Measurements from ENCODE around the gene CCL14.
A peak's percentile ranks its signal among the peaks of the same experiment; 100 is the strongest.
"Not testable (repeated sequence)": the region's sequence is repeated elsewhere in the genome, so short reads cannot be mapped to it uniquely, and the experiment has no call there.

CCL14 gene

GRCh38 chr17:35986643-35987042 is at the start of gene CCL14:
Gene CCL14, minus strand, starts transcription at chr17:35986729. Its CDS starts 80 bp downstream, at chr17:35986649.
- no peak for DNase-seq

DNA sequence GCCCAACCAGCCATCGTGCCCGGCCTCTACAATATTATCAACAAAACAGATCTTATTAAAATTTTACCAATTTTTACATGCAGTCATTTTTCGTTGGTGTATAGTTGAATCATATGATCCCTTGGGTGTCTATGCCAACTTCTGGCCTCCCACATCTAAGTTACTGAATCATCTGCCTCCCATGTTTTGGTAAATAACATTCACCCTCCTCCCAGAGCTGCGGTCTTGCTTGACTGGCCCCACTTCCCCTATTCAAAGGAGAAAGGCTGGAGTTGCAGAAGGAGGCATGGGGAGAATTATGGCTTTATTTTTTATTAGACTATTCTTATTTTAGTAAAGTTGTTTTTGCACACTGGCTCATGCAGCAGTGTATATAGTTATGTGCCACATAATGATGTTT is 49.7 kb upstream of the CCL14 start:
- DNase-seq, result no peak

GRCh38 chr17:36034127-36034526 is 47.6 kb upstream of the CCL14 start:
- DNase-seq, result peak; percentile 85

GRCh38 chr17:36030956-36031355 is 44.4 kb upstream of the CCL14 start:
- DNase-seq, result no peak

DNA sequence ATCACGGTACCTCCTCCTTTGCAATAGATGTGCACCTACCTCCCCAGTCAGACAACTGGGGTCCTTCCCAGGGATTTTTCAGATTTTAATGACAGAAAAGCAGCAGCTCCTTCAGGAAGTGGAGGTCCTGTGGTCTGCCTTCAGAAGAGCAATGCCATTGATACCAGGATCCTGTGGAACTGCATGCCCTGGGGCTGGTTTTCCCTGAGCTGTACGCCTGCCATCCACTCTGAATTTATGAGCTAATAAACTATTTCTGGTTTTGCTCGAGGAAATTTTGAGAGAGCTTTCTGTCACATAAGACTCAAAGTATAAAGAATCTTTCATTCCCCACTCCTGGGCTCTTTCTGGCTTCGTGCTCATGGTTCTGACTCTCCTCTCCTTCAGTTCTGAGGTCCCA is 41.2 kb upstream of the CCL14 start:
- no peak for DNase-seq

- DNase-seq, result no peak
Observed at GRCh38 chr17:36024106-36024869, 37.8 kb upstream of the CCL14 start.

GRCh38 chr17:36019423-36019822 is 32.9 kb upstream of the CCL14 start:
- DNase-seq, result no peak

GRCh38 chr17:36017799-36018198 is 31.3 kb upstream of the CCL14 start, which contains the start of gene CCL23:
Gene CCL23, minus strand, starts transcription at chr17:36017972. Its CDS starts 75 bp downstream, at chr17:36017897.
- peak; percentile 8 for DNase-seq

DNA sequence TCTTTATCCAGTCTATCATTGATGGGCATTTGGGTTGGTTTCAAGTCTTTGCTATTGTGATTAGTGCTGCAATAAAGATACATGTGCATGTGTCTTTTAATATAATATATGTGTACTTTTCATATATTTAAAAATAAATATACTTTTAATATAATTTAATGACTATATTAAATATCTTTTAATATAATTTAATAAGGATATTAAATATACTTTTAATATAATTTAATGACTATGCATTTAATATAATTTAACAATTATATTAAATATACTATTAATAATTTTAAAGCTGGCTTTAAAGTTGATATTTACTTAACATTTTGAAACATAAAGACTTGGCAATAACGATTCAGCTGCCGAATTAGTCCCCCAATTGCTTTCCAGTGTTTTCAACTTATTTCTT is 30.0 kb upstream of the CCL14 start:
- DNase-seq, result no peak

DNA sequence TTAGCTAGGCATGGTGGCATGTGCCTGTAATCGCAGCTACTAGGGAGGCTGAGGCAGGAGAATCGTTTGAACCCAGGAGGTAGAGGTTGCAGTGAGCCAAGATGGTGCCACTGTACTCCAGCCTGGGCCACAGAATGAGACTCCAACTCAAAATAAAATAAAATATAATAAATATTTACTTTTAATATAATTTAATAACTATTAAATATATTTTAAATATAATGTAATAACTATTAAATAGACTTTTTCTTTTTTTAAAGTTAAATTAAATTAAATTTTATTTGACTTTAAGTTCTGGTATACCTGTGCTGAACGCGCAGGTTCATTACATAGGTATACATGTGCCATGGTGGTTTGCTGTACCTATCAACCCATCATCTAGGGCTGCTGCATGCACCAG is 29.4 kb upstream of the CCL14 start:
- not testable (repeated sequence) for DNase-seq

GRCh38 chr17:36014946-36015345 is 28.4 kb upstream of the CCL14 start:
- DNase-seq, result no peak

DNA sequence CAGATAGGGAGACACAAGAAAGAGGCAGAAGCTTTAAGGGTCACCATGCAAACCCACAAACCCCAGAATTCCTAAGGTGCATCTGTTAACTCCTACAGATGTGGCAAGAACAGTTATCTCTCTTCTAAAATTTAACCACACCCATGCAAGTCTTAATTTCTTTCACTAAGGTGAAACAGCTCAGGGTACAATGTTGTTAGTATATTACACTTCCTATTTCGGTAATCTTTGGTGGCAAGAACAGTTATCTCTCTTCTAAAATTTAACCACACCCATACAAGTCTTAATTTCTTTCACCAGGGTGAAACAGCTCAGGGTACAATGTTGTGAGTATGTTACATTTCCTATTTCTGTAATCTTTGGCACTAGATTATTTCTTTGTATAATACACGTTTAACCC is 24.7 kb upstream of the CCL14 start:
- DNase-seq, result peak; percentile 67

DNA sequence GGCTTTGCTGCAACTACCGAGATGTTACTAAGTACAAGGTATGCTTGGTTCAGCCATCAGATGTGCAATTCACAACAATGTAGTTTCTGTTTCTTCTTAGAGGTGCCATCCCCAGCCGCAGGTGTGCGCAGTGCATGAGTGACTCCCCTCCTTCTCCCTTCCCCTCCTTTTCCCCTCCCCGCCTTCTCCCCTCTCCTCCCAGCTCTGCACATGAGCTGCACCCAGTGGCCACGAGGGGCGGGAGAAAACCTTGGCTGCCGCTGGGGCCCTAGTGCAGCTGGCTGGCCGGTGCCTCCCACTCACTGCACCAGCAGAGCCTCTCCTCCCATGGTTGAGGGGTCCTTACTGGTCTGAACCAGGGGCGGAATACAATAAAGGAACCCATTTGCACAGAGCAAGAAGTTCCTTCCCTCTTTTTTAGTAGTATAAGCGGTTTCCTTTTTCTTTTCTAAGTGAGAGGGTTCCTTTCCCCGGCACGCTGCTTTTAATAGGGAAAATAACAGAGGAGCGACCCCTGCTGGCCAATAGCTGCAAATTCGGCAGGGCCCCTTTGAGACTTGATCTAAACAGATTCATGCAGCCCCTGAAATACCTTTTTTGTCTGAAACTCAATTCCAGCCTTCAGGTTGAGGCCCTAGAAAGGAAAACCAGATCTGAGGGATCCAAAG is 22.6 kb upstream of the CCL14 start:
- DNase-seq, result no peak

DNA sequence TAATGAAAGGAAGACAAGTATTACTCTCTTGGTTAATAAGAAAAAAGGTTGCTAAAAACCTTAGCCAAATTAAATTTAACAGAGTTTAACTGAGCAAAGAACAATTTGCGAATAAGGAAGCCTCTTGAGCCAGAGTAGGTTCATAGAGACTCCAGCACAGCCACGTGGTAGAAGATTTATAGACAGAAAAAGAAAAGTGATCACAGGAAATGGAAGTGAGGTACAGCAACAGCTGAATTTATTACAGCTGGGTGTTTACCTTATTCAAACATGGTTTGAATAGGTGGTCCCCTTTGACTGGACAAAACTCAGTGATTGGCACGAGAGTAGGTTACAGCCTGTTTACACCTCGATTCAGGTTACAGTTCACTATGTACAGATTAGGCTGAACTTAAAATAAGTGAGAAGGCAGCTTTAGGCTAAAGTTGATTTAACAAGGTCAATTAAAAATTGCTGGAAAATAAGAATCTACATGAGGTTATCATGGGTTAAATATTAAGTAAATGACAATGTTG is 18.1 kb upstream of the CCL14 start:
- peak; percentile 4 for DNase-seq

GRCh38 chr17:36002631-36003030 is 16.1 kb upstream of the CCL14 start:
- DNase-seq, result no peak

- no peak for DNase-seq
Observed at GRCh38 chr17:36001862-36002603, 15.5 kb upstream of the CCL14 start.

- no peak for DNase-seq
Observed at GRCh38 chr17:36001110-36001771, 14.7 kb upstream of the CCL14 start, which contains the start of gene CCL15. Gene CCL15, minus strand, starts transcription at chr17:36001553. Its CDS starts 61 bp downstream, at chr17:36001492.

DNA sequence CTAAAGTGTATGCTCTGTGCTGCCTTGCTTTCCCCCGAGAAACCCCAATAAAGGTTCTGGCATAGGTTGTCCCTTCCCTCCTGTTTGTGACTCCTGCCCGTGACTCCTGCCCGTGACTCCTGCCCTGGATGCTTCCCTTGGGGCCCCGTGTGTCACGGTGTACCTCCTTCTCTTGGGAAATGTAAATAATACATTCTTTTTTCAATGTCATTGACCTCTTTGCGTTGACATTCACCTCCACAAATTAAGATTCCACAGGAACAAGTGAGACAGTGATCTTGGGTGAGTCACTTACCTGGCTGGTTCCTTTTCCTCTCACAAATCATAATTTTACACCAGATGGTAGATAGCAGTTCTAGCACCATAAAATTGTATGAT is 14.2 kb upstream of the CCL14 start:
- no peak for DNase-seq

DNA sequence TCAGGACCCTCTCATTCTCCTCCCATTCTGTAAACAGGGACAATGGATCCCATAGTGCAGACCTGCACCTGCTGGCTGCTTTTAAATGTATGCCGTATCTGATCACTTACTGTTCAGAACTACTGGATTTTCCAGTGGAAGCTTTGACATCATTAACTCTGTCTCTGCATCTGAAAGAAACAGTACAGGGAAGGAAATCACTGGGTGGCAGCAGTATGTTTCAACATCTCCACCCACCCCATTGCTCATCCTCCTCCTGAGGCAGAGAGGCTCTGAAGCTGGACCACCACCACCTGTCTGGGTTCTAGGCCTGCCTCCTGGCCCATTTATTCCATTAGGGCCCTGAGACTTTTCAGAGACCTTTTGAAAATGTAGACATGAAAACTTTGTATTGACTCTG is 12.2 kb upstream of the CCL14 start:
- DNase-seq, result no peak

- no peak for DNase-seq
Observed at GRCh38 chr17:35998018-35998545, 11.6 kb upstream of the CCL14 start.

GRCh38 chr17:35995346-35995745 is 8.8 kb upstream of the CCL14 start:
- DNase-seq, result not testable (repeated sequence)

DNA sequence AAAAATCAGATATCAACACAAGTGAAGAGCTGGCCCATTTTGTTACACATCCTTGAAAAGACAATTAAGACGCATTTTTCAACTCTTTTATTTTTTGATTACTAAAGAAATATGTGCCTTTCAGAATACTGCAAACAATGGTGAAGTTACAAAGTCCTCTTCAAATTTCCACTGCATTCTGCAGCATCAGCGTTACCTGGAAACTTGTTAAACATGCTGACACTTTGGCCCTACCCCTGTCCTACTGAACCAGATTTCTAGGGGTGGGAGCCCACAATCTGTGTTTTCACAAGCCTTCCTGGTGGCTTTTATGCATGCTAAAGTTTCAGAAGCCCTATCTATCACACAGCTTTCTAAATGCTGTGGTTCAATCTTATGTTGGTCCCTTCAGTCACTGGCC is 4.5 kb upstream of the CCL14 start:
- no peak for DNase-seq

DNA sequence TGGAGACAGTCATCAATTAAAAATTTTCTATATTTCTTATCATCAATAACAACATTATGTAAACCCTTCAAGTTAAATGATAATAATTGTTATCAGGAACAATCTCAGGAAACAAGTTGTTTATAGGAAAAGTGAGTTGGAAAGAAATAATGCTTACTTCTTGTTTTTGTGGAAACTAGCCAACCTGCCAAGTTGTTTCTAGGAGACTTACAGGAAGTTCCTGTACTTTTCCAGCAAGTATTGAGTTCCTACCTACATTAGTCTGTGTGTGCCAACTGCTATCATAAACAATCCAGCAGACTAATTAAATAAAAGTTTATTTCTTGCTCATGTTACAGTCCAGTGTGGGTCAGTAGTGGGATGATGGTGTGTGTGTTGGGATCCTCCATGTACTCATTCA is 1.6 kb upstream of the CCL14 start:
- no peak for DNase-seq
